Measurements from ENCODE around the gene PNCK.

The PNCK gene

GRCh38 chrX:153657161-153657560 is 16.5 kb downstream of the PNCK start:
- DNase-seq = no peak

- no peak for DNase-seq
These were observed 20.1 kb downstream of the PNCK start for GRCh38 chrX:153653556-153653955.

- no peak for DNase-seq
These were observed 22.0 kb downstream of the PNCK start for GRCh38 chrX:153651540-153652079.

- no peak for DNase-seq
These were observed 22.7 kb downstream of the PNCK start for GRCh38 chrX:153650959-153651358.

GRCh38 chrX:153649915-153650782 is 23.5 kb downstream of the PNCK start:
- no peak for DNase-seq

GRCh38 chrX:153649178-153649914 is 24.3 kb downstream of the PNCK start:
- DNase-seq = peak; percentile 10

- no peak for DNase-seq
These were observed 25.0 kb downstream of the PNCK start for GRCh38 chrX:153648358-153649177.

- DNase-seq = no peak
These were observed 25.9 kb downstream of the PNCK start for GRCh38 chrX:153647461-153648357.

- DNase-seq = peak; percentile 41
These were observed 26.8 kb downstream of the PNCK start, which contains the start of gene DUSP9 for GRCh38 chrX:153646620-153647373. Gene DUSP9 (plus strand): TSS chrX:153647203. CDS start chrX:153647954, 751 bp downstream.

- no peak for DNase-seq
These were observed 27.6 kb downstream of the PNCK start for GRCh38 chrX:153645921-153646488.

- DNase-seq = no peak
These were observed 28.5 kb downstream of the PNCK start for GRCh38 chrX:153645151-153645550.

GRCh38 chrX:153644356-153645125 is 29.1 kb downstream of the PNCK start:
- DNase-seq = no peak

GRCh38 chrX:153643431-153644351 is 29.9 kb downstream of the PNCK start:
- DNase-seq = no peak

GRCh38 chrX:153642655-153643430 is 30.8 kb downstream of the PNCK start:
- DNase-seq = no peak

- DNase-seq = no peak
These were observed 31.5 kb downstream of the PNCK start for GRCh38 chrX:153642051-153642654.

- DNase-seq = no peak
These were observed 32.0 kb downstream of the PNCK start for GRCh38 chrX:153641627-153642026.

All from EL (cell line).